DOHH2 (cell line): Measurements from ENCODE around the gene CCDC85C.

Source experiments
- H3F3A ChIP-seq: fragments of 200-600 bp; sonication (generic), shearing (Covaris generic); 2 replicates; pipeline ENCODE4 v1.6.0; 2016; ENCODE audit warnings: antibody characterized with exemption, mild to moderate bottlenecking; ENCODE audit not compliant: control insufficient read depth, insufficient read depth
- H3K27ac ChIP-seq: fragments of 200-600 bp; sonication (generic); 2 replicates; pipeline ENCODE4 v1.5.1; 2014; ENCODE audit warnings: low read depth, mild to moderate bottlenecking, low read length, moderate library complexity
- H3K27me3 ChIP-seq: fragments of 200-600 bp; sonication (generic); 2 replicates; pipeline ENCODE4 v1.6.1; 2014; ENCODE audit warnings: mild to moderate bottlenecking, low read length, mixed read lengths; ENCODE audit not compliant: control insufficient read depth
- H3K36me3 ChIP-seq: fragments of 200-600 bp; sonication (generic); 2 replicates; pipeline ENCODE4 v1.6.1; 2014; ENCODE audit warnings: mild to moderate bottlenecking, low read length, moderate library complexity, mixed read lengths; ENCODE audit not compliant: control insufficient read depth
- H3K4me1 ChIP-seq: fragments of 200-600 bp; sonication (generic); 2 replicates; pipeline ENCODE4 v1.6.1; 2014; ENCODE audit warnings: mild to moderate bottlenecking, low read length, mixed read lengths; ENCODE audit not compliant: control insufficient read depth
- H3K4me2 ChIP-seq: fragments of 200-600 bp; sonication (generic); 2 replicates; pipeline ENCODE4 v1.6.0; 2014; ENCODE audit warnings: mild to moderate bottlenecking, low read length, moderate library complexity
- H3K4me3 ChIP-seq: fragments of 200-600 bp; sonication (generic); 2 replicates; pipeline ENCODE4 v1.5.1; 2014; ENCODE audit warnings: mild to moderate bottlenecking, low read length, mixed read lengths
- H3K79me2 ChIP-seq: fragments of 200-600 bp; sonication (generic); 2 replicates; pipeline ENCODE4 v1.6.1; 2014; ENCODE audit warnings: mild to moderate bottlenecking, low read length, mixed read lengths; ENCODE audit not compliant: control insufficient read depth
- H3K9me2 ChIP-seq: fragments of 200-600 bp; sonication (generic); replicated peaks from 2 replicates; pipeline ENCODE4 v1.6.1; 2014; ENCODE audit warnings: mild to moderate bottlenecking, low read length, mixed read lengths; ENCODE audit not compliant: control insufficient read depth
- H3K9me3 ChIP-seq: fragments of 200-600 bp; sonication (generic); 2 replicates; pipeline ENCODE4 v1.6.1; 2014; ENCODE audit warnings: antibody characterized with exemption, low read length, mixed read lengths; ENCODE audit not compliant: control insufficient read depth, insufficient read depth
- H4K20me1 ChIP-seq: fragments of 200-600 bp; sonication (generic); 2 replicates; pipeline ENCODE4 v1.6.0; 2014; ENCODE audit warnings: low read depth, mild to moderate bottlenecking, antibody characterized with exemption, low read length, moderate library complexity; ENCODE audit not compliant: control insufficient read depth, insufficient read depth
- CTCF ChIP-seq: fragments of 200-600 bp; sonication (generic); IDR thresholded peaks from one replicate; pipeline ENCODE4 v1.5.1; 2014; ENCODE audit warnings: antibody characterized with exemption, mild to moderate bottlenecking, low read depth, low read length; ENCODE audit not compliant: poor library complexity, severe bottlenecking
- EZH2phosphoT487 ChIP-seq: fragments of 200-600 bp; sonication (generic); IDR thresholded peaks from 2 replicates; pipeline ENCODE4 v1.6.1; 2017; ENCODE audit warnings: borderline replicate concordance, mild to moderate bottlenecking, antibody characterized with exemption, low read length, moderate library complexity, mixed read lengths

CCDC85C gene

DNA sequence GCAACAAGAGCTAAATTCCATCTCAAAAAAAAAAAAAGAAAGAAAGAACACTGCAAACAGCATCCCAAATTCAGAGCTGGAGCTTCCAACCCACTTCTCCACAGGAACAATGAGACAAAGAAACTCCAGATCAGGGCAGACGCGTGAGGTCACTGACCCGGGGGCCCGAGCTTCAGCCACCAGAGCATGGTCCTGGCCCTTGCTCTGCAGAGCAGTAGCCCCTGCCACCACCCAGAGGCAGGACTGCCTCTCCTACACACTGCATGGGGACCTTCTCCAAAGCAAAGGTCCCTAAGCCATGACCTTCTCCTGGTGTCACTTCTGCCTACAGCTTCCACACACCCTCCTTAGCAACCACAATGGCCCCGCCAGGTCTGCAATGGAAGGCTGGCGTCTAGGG, 69.7 kb downstream of the CCDC85C start:
- H3K9me2 ChIP-seq, result no peaks in the 10 kb centered on the region
- H3K27ac ChIP-seq, result no peak overlapping the region
- H3K4me1 ChIP-seq, result no peaks in the 10 kb centered on the region
- H3K4me3 ChIP-seq, result no peak overlapping the region
- H3K9me3 ChIP-seq, result no peaks in the 10 kb centered on the region
- H3K4me2 ChIP-seq, result no peak overlapping the region
- no peaks in the 10 kb centered on the region for H3K79me2 ChIP-seq
- TF ChIP-seq CTCF (no peak), EZH2phosphoT487 (no peak)
- H4K20me1 ChIP-seq, result no peaks in the 10 kb centered on the region
- H3K36me3 ChIP-seq, result no peaks in the 10 kb centered on the region
- no peaks in the 10 kb centered on the region for H3K27me3 ChIP-seq
- no peaks in the 10 kb centered on the region for H3F3A ChIP-seq

- Histone ChIP-seq H3K27me3 (no peaks in the 10 kb centered on the region), H4K20me1 (no peaks in the 10 kb centered on the region), H3K79me2 (no peaks in the 10 kb centered on the region), H3K36me3 (no peaks in the 10 kb centered on the region), H3F3A (no peaks in the 10 kb centered on the region), H3K4me3 (no peak overlapping the region), H3K9me2 (no peaks in the 10 kb centered on the region), H3K9me3 (no peaks in the 10 kb centered on the region), H3K4me1 (no peaks in the 10 kb centered on the region), H3K4me2 (no peak overlapping the region), H3K27ac (no peak overlapping the region)
- TF ChIP-seq CTCF (no peak), EZH2phosphoT487 (no peak)
Measured at GRCh38 chr14:99532310-99532709, 71.7 kb downstream of the CCDC85C start.

DNA sequence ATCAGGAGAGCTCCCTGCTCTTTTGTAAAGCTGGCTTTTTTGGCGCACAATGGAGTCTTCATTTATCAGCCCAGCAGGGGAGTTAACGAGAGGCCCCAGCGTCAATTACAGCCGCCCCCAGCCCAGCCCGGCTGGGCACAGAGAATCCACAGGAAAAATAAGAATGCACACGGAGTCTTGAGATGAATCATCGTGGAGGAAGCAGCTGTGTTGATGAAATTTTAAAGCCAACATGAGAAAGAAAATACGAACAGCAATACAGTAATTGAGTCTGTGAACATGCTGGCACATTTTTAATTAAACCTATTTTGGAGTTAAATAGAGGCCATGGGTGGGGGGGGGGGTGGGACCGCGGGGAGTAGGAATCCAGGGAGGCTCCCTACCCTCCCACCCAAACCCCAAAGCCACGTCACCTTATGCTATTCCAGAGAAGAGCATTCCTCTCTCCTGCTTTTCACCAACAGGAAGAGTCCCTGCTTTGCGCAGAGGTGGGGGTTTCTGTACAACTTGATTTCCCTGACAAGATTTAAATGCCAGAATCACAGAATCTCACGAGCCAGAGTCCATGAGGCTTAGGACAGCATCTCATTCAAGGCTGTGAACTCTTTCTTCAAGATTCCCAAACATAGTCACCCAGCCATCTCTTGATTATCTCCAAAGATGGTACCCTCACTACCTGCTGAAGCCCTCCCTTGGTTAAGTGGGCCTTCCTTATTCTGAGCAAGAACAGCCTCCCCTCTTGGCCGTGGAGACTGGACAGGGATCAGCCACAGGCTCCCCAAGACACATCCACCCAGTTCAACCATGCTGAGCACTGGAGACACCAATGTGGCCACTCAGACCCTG, 72.5 kb downstream of the CCDC85C start:
- no peaks in the 10 kb centered on the region for H3K79me2 ChIP-seq
- H3K4me2 ChIP-seq, result no peak overlapping the region
- H3K27ac ChIP-seq, result no peak overlapping the region

More for the DNA sequence above, 72.5 kb downstream of the CCDC85C start:
- TF ChIP-seq CTCF, result no peak
- TF ChIP-seq EZH2phosphoT487, result no peak
- Histone ChIP-seq H3K4me1 (no peaks in the 10 kb centered on the region), H3K9me3 (no peaks in the 10 kb centered on the region), H3F3A (no peaks in the 10 kb centered on the region), H3K4me3 (no peak overlapping the region), H3K9me2 (no peaks in the 10 kb centered on the region), H3K36me3 (no peaks in the 10 kb centered on the region), H3K27me3 (no peaks in the 10 kb centered on the region), H4K20me1 (no peaks in the 10 kb centered on the region)
